Endothelial cell of umbilical vein (primary cell): Measurements from ENCODE around the gene TRIM41. TPM values are rescaled to one million over a fixed set of nuclear protein-coding genes. Genes with fewer than 3 reads are reported as not detected.

ENCODE experiments used
- Bru-seq: library from RNA; stranded (reverse); fragments of 400-500 nt; gene quantifications from one replicate; lab custom pipeline; 2021; lab: Mats Ljungman, UMichigan
- BruChase-seq, 2 experiments: library from RNA; stranded (reverse); fragments of 400-500 nt; gene quantifications; one replicate each; lab custom pipeline; 2021; lab: Mats Ljungman, UMichigan
- BruUV-seq: library from RNA; stranded (reverse); fragments of 400-500 nt; replicated peaks from 2 replicates; lab custom pipeline; 2021; lab: Mats Ljungman, UMichigan
- CTCF ChIA-PET: fragments of 300-600, 350-600 bp; sonication (Branson Sonifier 250); formaldehyde crosslinking; loops from one replicate; lab custom pipeline; 2021; ENCODE audit warnings: antibody characterized with exemption, inconsistent platforms; lab: Charles Lee
- POLR2A ChIA-PET: fragments of 300-600, 350-600 bp; sonication (Branson Sonifier 250); formaldehyde crosslinking; loops from one replicate; lab custom pipeline; 2021; ENCODE audit warnings: antibody characterized with exemption, inconsistent platforms; lab: Charles Lee
- DNase-seq: peaks from one replicate; pipeline ENCODE4 v3.0.0-alpha.2; 2011; ENCODE audit warnings: low read depth, low spot score
- FAIRE-seq: peaks from 2 replicates; lab custom pipeline; 2011; peaks lifted over from hg19 to GRCh38; lab: Jason Lieb, UNC
- H2AFZ ChIP-seq: 2 replicates; pipeline ENCODE4 v1.6.0; 2012; ENCODE audit warnings: low read depth, low read length, control low read depth, inconsistent platforms
- H3K27ac ChIP-seq: 2 replicates; pipeline ENCODE4 v1.5.1; 2011; ENCODE audit warnings: low read depth, mild to moderate bottlenecking, control low read depth, low read length, moderate library complexity; ENCODE audit not compliant: insufficient read depth
- H3K27me3 ChIP-seq, 2 experiments: 2 replicates each; pipeline versions ENCODE4 v1.6.0 to v1.6.1; 2011; ENCODE audit warnings: low read length in 2 of 2, mixed read lengths in 1 of 2; ENCODE audit not compliant: control insufficient read depth in 2 of 2, insufficient read depth in 2 of 2
- H3K36me3 ChIP-seq, 2 experiments: 2 replicates in 1 of 2; 3 replicates in 1 of 2; pipeline ENCODE4 v1.5.1; 2011; ENCODE audit warnings: low read length in 2 of 2, mild to moderate bottlenecking in 1 of 2, moderate library complexity in 1 of 2; ENCODE audit not compliant: control insufficient read depth in 2 of 2, insufficient read depth in 2 of 2; ENCODE audit errors: extremely low read depth in 1 of 2
- H3K4me1 ChIP-seq: 3 replicates; pipeline ENCODE4 v1.5.1; 2011; ENCODE audit warnings: mild to moderate bottlenecking, low read length; ENCODE audit not compliant: control insufficient read depth, insufficient read depth; ENCODE audit errors: extremely low read depth
- H3K4me2 ChIP-seq: 2 replicates; pipeline ENCODE4 v1.6.1; 2011; ENCODE audit warnings: low read length, control low read depth, mixed read lengths; ENCODE audit not compliant: insufficient read depth
- H3K4me3 ChIP-seq, 3 experiments: fragments of 200-600 bp in 1 of 3; sonication (generic), shearing (Covaris generic) in 1 of 3; replicated peaks in 1 of 3; 2 replicates each; pipeline ENCODE4 v1.5.1; 2011 to 2016; ENCODE audit warnings: control low read depth in 3 of 3, low read length in 3 of 3, mild to moderate bottlenecking in 2 of 3, inconsistent platforms in 1 of 3, low read depth in 1 of 3, moderate library complexity in 1 of 3; ENCODE audit not compliant: insufficient read depth in 1 of 3
- H3K79me2 ChIP-seq: 2 replicates; pipeline ENCODE4 v1.6.0; 2012; ENCODE audit warnings: low read length, inconsistent platforms; ENCODE audit not compliant: control insufficient read depth, insufficient read depth
- H3K9ac ChIP-seq: replicated peaks from 2 replicates; pipeline ENCODE3; 2011; ENCODE audit warnings: low read length, control low read depth; ENCODE audit not compliant: insufficient read depth; ENCODE audit errors: extremely low read depth
- H3K9me1 ChIP-seq: replicated peaks from 3 replicates; pipeline ENCODE4 v1.6.0; 2011; ENCODE audit warnings: mild to moderate bottlenecking, low read length; ENCODE audit not compliant: control insufficient read depth, insufficient read depth; ENCODE audit errors: extremely low read depth
- H3K9me3 ChIP-seq: replicated peaks from 2 replicates; pipeline ENCODE4 v1.5.1; 2012; ENCODE audit warnings: low read length, inconsistent platforms; ENCODE audit not compliant: control insufficient read depth, insufficient read depth
- H4K20me1 ChIP-seq: replicated peaks from 2 replicates; pipeline ENCODE3; 2011; ENCODE audit warnings: mild to moderate bottlenecking, low read length; ENCODE audit not compliant: control insufficient read depth, insufficient read depth; ENCODE audit errors: extremely low read depth
- CTCF ChIP-seq, 2 donors: IDR thresholded peaks; 1 replicate in 1 of 2; 2 replicates in 1 of 2; pipeline ENCODE4 v1.5.1; 2011; ENCODE audit warnings: low read length in 2 of 2, mild to moderate bottlenecking in 2 of 2, moderate library complexity in 2 of 2, control low read depth in 1 of 2, inconsistent platforms in 1 of 2, low read depth in 1 of 2; ENCODE audit not compliant: insufficient read depth in 1 of 2; ENCODE audit errors: extremely low read depth in 1 of 2
- FOS ChIP-seq: IDR thresholded peaks from 2 replicates; pipeline ENCODE4 v1.6.1; 2011; ENCODE audit warnings: mild to moderate bottlenecking, low read length, moderate library complexity, borderline replicate concordance; ENCODE audit not compliant: insufficient read depth
- JUN ChIP-seq: IDR thresholded peaks from 2 replicates; pipeline ENCODE4 v1.6.1; 2011; ENCODE audit warnings: borderline replicate concordance, low read depth; ENCODE audit not compliant: insufficient read length, insufficient read depth
- MAX ChIP-seq: IDR thresholded peaks from 2 replicates; pipeline ENCODE4 v1.6.1; 2011; ENCODE audit not compliant: insufficient read depth, insufficient read length
- POLR2A ChIP-seq: IDR thresholded peaks from 2 replicates; pipeline ENCODE4 v1.6.1; 2012; ENCODE audit warnings: low read depth, mild to moderate bottlenecking, control low read depth, low read length
- POLR2AphosphoS5 ChIP-seq: IDR thresholded peaks from 2 replicates; pipeline ENCODE4 v1.6.1; 2012; ENCODE audit warnings: low read depth, mild to moderate bottlenecking, control low read depth, low read length, moderate library complexity; ENCODE audit not compliant: insufficient read depth
- dilution Hi-C: fragments of 300-500 bp; cut with MboI; formaldehyde crosslinking; loops from one replicate; pipeline ENCODE4 v1.15.0; 2019; ENCODE audit warnings: low sequenced_read_pairs; ENCODE audit not compliant: extremely low pct_ligation_motif_present
- intact Hi-C: fragments of 100-400 bp; cut with micrococcal nuclease; formaldehyde crosslinking; loops from one replicate; pipeline ENCODE4 v1.10.0; 2022
- long read RNA-seq: library from polyadenylated mRNA; stranded (forward); transcript quantifications from one replicate; pipeline ENCODE4 v2.0.0, GENCODE V29; 2021
- polyA minus RNA-seq, 3 experiments: library from RNA; depleted of rRNA, polyadenylated mRNA; stranded (reverse); fragments of >200 nt; gene quantifications; 1 replicate in 1 of 3; 2 replicates in 2 of 3; pipeline ENCODE4 v1.2.3, GENCODE V29; 2011
- polyA plus RNA-seq, 4 experiments: library from polyadenylated mRNA; depleted of rRNA in 3 of 4; stranded (reverse) in 3 of 4; unstranded in 1 of 4; fragments of >200 nt; gene quantifications; 2 replicates each; pipeline versions ENCODE4 v1.2.1 to v1.2.3, GENCODE V29; 2011 to 2012; ENCODE audit warnings: missing spikeins in 1 of 4
- total RNA-seq: library from RNA; stranded (reverse); gene quantifications from 2 replicates; pipeline ENCODE4 v1.2.3, GENCODE V29; 2021

Gene TRIM41
- 17.3 and 19.9 TPM in 2 replicates for total RNA-seq
- 11.2 and 12.8 TPM in 2 replicates for polyA plus RNA-seq
- polyA plus RNA-seq (2011; cell fraction: cytosol; rRNA removed) = 8.7 and 10.4 TPM in 2 replicates
- 48.8 and 57.0 TPM in 2 replicates for polyA plus RNA-seq (2011; cell fraction: nucleus; rRNA removed)
- polyA plus RNA-seq (2012) = 13.2 and 13.7 TPM in 2 replicates
- polyA minus RNA-seq = 6.9 and 7.1 TPM in 2 replicates
- 14.7 TPM for polyA minus RNA-seq (2011; cell fraction: cytosol; rRNA and poly(A)+ RNA removed)
- 9.8 and 11.1 TPM in 2 replicates for polyA minus RNA-seq (2011; cell fraction: nucleus; rRNA and poly(A)+ RNA removed)
- percentile 52 among the genes with signal in this experiment for Bru-seq, nascent RNA
- BruChase-seq, experiment 1, labeled RNA remaining after a 6-hour chase = percentile 76 among the genes with signal in this experiment
- BruChase-seq, experiment 2, labeled RNA remaining after a 2-hour chase = percentile 63 among the genes with signal in this experiment
- long read RNA-seq, partial matches to known transcripts = 0 of 5 reads
- long read RNA-seq, other reads (novel, unspliced or antisense) = 4 of 5 reads

DNA sequence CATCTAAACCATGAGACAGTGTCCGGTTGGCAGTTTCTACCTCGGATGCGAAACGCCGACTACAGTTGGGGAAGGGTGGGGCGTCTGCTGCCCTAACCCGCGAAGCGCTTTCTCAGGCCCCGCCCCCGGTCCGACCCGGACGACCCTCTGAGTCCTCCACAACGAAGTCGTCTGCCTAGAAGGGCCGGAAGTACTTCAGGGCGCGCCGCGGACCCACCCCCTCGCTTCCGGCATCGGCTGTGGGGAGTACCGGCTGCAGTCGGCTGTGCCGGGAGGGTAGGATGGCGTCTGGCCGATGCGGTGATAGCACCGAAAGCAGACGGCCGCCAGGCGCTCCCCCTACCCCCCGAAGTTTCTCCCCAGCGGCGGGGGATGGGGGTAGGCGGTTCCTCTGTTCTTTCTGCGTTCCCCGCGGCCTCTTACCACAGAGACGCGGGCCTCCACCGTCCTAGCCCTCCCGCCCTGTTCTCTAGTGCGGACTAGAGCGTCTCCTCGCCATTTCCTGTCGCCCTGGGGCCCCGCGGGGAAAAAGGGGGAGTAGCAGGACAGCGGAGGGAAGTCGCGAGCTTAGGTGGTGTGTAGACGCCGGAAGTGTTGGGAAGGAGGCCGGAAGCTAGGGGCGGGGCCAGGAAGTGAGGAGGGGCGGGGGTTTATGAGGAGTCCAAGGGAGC lies at the start of gene TRIM41:
TSS of gene TRIM41 (plus strand) at position 224 of the 671 bp plus-strand sequence. CDS start 719 bp downstream, outside the sequence.
- CTCF ChIA-PET = interaction anchor here (0.7 to 2.1 kb wide), 5 partner anchors 16 to 39 kb away, joined by 3 to 9 read pairs (median 4); no protein-coding TSS in a partner anchor

More for the DNA sequence above, at the start of gene TRIM41:
- no peaks in the 10 kb centered on the region for H4K20me1 ChIP-seq
- H3K9ac ChIP-seq = peak within 1 kb of the TSS; percentile 87
- H3K4me3 ChIP-seq = peak within 1 kb of the TSS; percentile 21 to 76 (median 64)
- peaks cover 9% of the 10 kb centered on the region for H3K79me2 ChIP-seq
- H3K9me3 ChIP-seq = no peaks in the 10 kb centered on the region
- intact Hi-C loops (loop anchor here (1.0 to 2.0 kb wide), 4 partner anchors 21 to 58 kb away; partner anchors contain the start of gene TRIM52), dilution Hi-C loops (no loop called here)
- DNase-seq (peak; percentile 98), FAIRE-seq (peak; percentile 96)
- no peaks in the 10 kb centered on the region for H3K36me3 ChIP-seq
- peak within 1 kb of the TSS; percentile 69 for H3K4me2 ChIP-seq
- peaks cover 10% of the 10 kb centered on the region for H3K4me1 ChIP-seq
- H2AFZ ChIP-seq = peak within 1 kb of the TSS; percentile 21
- POLR2A ChIA-PET = interaction anchor here (0.5 to 2.1 kb wide), 8 partner anchors 13 to 39 kb away, joined by 3 to 11 read pairs (median 6); partner anchors contain the start of genes RACK1 and TRIM7
- no peaks in the 10 kb centered on the region for H3K27me3 ChIP-seq
- H3K27ac ChIP-seq = peak within 1 kb of the TSS; percentile 88
- no peaks in the 10 kb centered on the region for H3K9me1 ChIP-seq
- TSS peak; percentile 43 for BruUV-seq
- peak; percentile 4 to 26 for TF ChIP-seq CTCF (IDR thresholded peaks at IDR 0.05; ENCODE audit: extremely low read depth in 1 of 2, insufficient read depth in 1 of 2, low read depth in 1 of 2, low read length in 2 of 2)
- TF ChIP-seq POLR2A = no peak
- TF ChIP-seq FOS = peak; percentile 20
- peak; percentile 85 for TF ChIP-seq POLR2AphosphoS5
- no peak for TF ChIP-seq JUN
- TF ChIP-seq MAX = no peak
